Measurements from ENCODE around the gene CARNS1. TPM values are rescaled to one million over a fixed set of nuclear protein-coding genes. Genes with fewer than 3 reads are reported as not detected.

CARNS1 gene
- total RNA-seq, 1 donor from 2014 or later: 0.21 TPM

DNA sequence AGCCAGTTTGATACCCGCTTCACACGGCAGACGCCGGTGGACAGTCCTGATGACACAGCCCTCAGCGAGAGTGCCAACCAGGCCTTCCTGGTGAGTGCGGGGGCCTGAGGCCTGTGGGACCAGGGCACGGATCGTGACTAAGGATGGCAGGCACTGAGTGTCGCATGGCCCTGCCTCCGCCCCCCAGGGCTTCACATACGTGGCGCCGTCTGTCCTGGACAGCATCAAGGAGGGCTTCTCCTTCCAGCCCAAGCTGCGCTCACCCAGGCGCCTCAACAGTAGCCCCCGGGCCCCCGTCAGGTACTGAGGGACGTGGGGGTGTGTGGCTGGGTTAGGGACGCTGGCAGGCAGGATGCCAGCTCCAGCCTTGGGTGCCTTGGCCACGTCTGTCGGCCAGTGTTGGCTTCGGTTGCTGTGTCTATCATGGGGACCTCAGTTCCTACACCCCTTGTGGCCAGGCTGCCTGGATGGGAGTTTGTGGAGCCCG is 19.0 kb downstream of the CARNS1 start:
- H3K36me3 ChIP-seq (ENCODE audit: control insufficient read depth, insufficient read depth, low read length): peaks cover 4% of the 10 kb centered on the region
- TF ChIP-seq, protein P1, sequence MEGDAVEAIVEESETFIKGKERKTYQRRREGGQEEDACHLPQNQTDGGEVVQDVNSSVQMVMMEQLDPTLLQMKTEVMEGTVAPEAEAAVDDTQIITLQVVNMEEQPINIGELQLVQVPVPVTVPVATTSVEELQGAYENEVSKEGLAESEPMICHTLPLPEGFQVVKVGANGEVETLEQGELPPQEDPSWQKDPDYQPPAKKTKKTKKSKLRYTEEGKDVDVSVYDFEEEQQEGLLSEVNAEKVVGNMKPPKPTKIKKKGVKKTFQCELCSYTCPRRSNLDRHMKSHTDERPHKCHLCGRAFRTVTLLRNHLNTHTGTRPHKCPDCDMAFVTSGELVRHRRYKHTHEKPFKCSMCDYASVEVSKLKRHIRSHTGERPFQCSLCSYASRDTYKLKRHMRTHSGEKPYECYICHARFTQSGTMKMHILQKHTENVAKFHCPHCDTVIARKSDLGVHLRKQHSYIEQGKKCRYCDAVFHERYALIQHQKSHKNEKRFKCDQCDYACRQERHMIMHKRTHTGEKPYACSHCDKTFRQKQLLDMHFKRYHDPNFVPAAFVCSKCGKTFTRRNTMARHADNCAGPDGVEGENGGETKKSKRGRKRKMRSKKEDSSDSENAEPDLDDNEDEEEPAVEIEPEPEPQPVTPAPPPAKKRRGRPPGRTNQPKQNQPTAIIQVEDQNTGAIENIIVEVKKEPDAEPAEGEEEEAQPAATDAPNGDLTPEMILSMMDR (IDR thresholded peaks at IDR 0.05; ENCODE audit: insufficient read depth, low read length, poor library complexity, severe bottlenecking): no peak
- no peaks in the 10 kb centered on the region for H3K27me3 ChIP-seq (ENCODE audit: control insufficient read depth, insufficient read depth, low read length)
- no peak for DNase-seq (ENCODE audit: low read depth)
- no peak overlapping the region for H3K4me3 ChIP-seq (ENCODE audit: low read depth, low read length)

GRCh38 chr11:67435031-67435726 is 19.7 kb downstream of the CARNS1 start:
- Histone ChIP-seq H3K36me3 (ENCODE audit: control insufficient read depth, insufficient read depth, low read length) (peaks cover 4% of the 10 kb centered on the region), H3K4me3 (ENCODE audit: low read depth, low read length) (no peak overlapping the region), H3K27me3 (ENCODE audit: control insufficient read depth, insufficient read depth, low read length) (no peaks in the 10 kb centered on the region)
- DNase-seq (ENCODE audit: low read depth): no peak
- TF ChIP-seq, protein P1 (IDR thresholded peaks at IDR 0.05; ENCODE audit: insufficient read depth, low read length, poor library complexity, severe bottlenecking): no peak

- Histone ChIP-seq H3K4me3 (ENCODE audit: low read depth, low read length) (no peak overlapping the region), H3K36me3 (ENCODE audit: control insufficient read depth, insufficient read depth, low read length) (peaks cover 4% of the 10 kb centered on the region), H3K27me3 (ENCODE audit: control insufficient read depth, insufficient read depth, low read length) (no peaks in the 10 kb centered on the region)
- TF ChIP-seq, protein P1 (IDR thresholded peaks at IDR 0.05; ENCODE audit: insufficient read depth, low read length, poor library complexity, severe bottlenecking): no peak
- DNase-seq (ENCODE audit: low read depth): no peak
These were observed 20.4 kb downstream of the CARNS1 start for GRCh38 chr11:67435727-67436458.

DNA sequence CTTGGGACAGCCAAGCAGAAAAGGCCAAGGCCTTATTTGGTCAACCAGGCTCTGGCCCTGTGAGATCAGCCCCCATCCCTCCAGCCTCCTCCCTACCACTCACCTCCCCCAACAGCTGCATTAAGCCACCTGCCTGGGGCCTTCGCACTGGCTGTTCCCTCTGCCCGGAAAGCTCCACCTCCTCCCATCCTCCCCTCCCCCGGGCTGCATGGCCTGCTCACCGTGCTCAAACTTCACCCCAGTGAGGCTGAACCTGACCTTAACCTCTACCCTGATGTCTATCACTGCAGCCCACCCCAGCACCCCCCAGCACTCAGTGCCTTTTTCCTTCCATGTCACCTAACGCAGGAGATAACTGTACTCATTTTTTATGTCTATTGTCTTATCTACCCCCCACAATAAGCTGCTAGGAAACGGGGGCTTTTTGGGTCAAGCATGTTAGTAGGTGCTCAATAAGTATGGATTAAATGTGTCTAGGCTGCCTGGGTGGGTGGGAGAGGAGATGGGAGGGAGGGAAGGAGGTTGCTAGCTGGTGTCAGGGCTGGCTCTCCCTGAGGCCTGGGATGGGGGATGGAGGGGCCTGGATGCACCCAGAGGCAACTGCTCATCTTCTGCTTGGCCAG is 21.1 kb downstream of the CARNS1 start:
- Histone ChIP-seq H3K27me3 (ENCODE audit: control insufficient read depth, insufficient read depth, low read length) (no peaks in the 10 kb centered on the region), H3K4me3 (ENCODE audit: low read depth, low read length) (no peak overlapping the region), H3K36me3 (ENCODE audit: control insufficient read depth, insufficient read depth, low read length) (peaks cover 4% of the 10 kb centered on the region)
- TF ChIP-seq, protein P1 (IDR thresholded peaks at IDR 0.05; ENCODE audit: insufficient read depth, low read length, poor library complexity, severe bottlenecking): no peak
- DNase-seq (ENCODE audit: low read depth): no peak

GRCh38 chr11:67437082-67437808 is 21.8 kb downstream of the CARNS1 start, which contains the start of gene PTPRCAP:
PTPRCAP (minus strand) TSS chr11:67437682; CDS start chr11:67437619, 63 bp downstream.
- DNase-seq (ENCODE audit: low read depth): no peak
- peaks cover 4% of the 10 kb centered on the region for H3K36me3 ChIP-seq (ENCODE audit: control insufficient read depth, insufficient read depth, low read length)
- H3K27me3 ChIP-seq (ENCODE audit: control insufficient read depth, insufficient read depth, low read length): no peaks in the 10 kb centered on the region
- TF ChIP-seq, protein P1 (IDR thresholded peaks at IDR 0.05; ENCODE audit: insufficient read depth, low read length, poor library complexity, severe bottlenecking): no peak
- no peak within 1 kb of the TSS for H3K4me3 ChIP-seq (ENCODE audit: low read depth, low read length)

Measured in kidney epithelial cell (primary cell).